GM12872 (cell line): ENCODE results near the gene STMN3.

Experiments
- TF ChIP-seq, protein P1 (sequence below): IDR thresholded peaks from 3 replicates; pipeline ENCODE4 v1.5.1; 2011; ENCODE audit warnings: low read depth, mild to moderate bottlenecking, low read length, moderate library complexity; ENCODE audit not compliant: insufficient read depth

STMN3 gene

GRCh38 chr20:63619505-63619904, 33.7 kb downstream of the STMN3 start:
- TF ChIP-seq, protein P1, sequence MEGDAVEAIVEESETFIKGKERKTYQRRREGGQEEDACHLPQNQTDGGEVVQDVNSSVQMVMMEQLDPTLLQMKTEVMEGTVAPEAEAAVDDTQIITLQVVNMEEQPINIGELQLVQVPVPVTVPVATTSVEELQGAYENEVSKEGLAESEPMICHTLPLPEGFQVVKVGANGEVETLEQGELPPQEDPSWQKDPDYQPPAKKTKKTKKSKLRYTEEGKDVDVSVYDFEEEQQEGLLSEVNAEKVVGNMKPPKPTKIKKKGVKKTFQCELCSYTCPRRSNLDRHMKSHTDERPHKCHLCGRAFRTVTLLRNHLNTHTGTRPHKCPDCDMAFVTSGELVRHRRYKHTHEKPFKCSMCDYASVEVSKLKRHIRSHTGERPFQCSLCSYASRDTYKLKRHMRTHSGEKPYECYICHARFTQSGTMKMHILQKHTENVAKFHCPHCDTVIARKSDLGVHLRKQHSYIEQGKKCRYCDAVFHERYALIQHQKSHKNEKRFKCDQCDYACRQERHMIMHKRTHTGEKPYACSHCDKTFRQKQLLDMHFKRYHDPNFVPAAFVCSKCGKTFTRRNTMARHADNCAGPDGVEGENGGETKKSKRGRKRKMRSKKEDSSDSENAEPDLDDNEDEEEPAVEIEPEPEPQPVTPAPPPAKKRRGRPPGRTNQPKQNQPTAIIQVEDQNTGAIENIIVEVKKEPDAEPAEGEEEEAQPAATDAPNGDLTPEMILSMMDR: no peak

DNA sequence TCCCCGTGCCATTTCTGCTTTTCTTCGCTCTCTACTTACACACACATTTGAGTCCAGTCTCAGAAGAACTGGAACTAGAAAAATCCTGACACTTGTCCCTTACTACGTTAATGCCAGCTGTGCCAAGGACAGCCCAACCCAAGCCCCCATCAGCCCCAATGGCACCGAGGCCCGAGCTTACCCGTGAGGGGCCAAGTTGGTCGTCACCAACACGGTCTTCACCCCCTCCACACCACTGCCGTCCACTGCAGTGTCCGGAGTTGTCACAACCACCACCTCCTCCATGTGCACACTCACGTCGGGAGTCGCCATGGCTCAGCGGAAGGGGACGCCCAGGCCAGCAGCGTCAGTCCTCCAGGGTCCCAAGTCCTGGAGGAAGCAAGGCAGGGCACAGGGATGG, 34.1 kb downstream of the STMN3 start:
- TF ChIP-seq, protein P1: no peak

DNA sequence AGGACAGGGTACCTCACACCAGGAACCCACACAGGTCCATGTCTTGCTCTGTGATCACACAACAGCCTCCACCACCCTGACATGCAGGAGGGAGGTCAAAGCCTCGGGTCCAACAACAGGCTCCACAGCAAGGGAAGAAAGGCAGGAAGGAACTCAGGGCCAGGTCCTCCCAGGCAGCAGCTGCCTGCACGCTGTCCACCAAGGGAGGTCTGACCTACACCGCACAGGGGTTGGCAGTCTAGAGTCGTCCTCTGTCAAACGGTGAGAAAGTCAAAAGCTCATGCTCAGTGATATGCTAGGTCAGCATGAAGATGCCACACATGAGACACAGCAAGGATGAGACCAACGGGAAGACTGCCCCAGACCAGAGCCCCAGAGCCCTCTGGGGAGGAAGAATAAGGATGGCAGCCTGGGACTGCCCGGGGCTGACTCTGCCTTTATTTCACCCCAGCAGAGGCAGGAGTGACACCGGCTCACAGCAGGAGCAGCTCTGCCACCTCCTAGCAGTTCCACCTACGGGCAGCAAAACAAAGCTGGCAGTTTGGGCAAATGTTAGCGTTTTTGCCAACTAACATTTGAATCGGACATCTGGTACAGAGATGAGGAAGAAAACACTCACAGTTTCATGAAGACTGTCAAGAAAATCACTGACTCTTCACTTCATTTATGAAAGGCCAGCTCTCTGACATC, 34.8 kb downstream of the STMN3 start:
- TF ChIP-seq, protein P1: no peak

DNA sequence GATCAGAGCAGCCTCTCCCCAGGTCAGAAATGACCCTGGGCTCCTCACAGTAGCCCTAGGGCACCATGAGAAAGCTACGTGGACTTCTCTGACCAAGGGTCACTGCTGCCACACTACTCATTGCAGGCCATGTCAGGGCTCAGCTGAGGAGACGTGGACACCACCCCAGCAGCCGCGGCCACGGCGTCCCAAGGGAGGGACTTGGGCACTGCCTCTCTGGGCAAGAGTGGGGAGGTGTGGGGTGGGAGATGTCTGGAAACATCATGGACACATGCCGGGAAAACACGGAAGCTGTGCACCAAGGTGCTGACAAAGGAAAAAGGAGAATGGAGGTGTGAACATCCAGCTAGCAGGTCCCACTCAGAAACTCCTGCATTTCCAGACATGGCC, 35.4 kb downstream of the STMN3 start:
- TF ChIP-seq, protein P1: no peak

- TF ChIP-seq, protein P1: no peak
These were observed 35.9 kb downstream of the STMN3 start for GRCh38 chr20:63617092-63617875.

- TF ChIP-seq, protein P1: peak; percentile 38; the same call in 2 of the 3 replicates
These were observed 39.2 kb downstream of the STMN3 start for GRCh38 chr20:63613863-63614594.

DNA sequence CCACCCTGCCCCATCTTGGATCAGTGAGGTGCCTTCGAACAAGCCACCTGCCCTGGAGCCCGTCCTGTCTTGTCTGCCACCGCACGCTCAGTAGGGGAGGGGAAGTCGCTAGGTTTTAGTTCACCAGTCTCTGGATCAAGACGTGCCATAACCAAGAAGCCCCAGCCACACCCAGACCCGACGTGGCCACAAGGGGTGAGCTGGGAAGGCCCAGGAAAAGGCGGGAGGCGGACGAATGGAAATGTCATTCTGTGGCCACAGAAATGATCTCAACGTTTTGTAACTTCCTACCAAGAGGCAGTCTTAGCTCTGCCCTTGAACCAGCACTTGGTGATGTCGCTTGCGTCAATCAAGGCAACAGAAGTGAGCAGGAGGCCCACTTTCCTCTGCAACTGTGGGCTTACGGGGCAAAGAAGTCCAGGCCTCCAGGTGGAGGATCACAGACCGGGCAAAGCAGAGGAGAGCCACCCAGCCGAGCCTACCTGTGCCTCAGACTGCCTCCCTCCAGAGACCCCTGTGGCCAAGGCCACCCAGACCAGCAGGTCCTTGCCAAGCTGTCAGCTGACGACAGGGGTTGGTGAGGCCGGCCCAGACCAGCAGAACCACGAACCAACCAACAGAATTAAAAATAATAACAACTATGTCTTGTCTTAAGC, 40.8 kb downstream of the STMN3 start:
- TF ChIP-seq, protein P1: no peak
